Lower lobe of right lung (tissue), 2 donors: Measurements from ENCODE around the gene GUK1. TPM values are rescaled to one million over a fixed set of nuclear protein-coding genes. Genes with fewer than 3 reads are reported as not detected.

Source experiments
- ATAC-seq, 2 donors: fragments of 200-7000 bp; cut with Tn5 transposase; one replicate each; pipeline ENCODE4 v1.9.1; 2020 to 2022; ENCODE audit warnings: mild to moderate bottlenecking in 2 of 2, moderate library complexity in 2 of 2
- DNase-seq: peaks from one replicate; pipeline ENCODE4 v3.0.0-alpha.2; 2020
- H3K27ac ChIP-seq: fragments of 200-600 bp; one replicate; pipeline ENCODE4 v1.8.0; 2022
- H3K27me3 ChIP-seq: fragments of 200-600 bp; one replicate; pipeline ENCODE4 v1.8.0; 2022; ENCODE audit warnings: low read depth
- H3K36me3 ChIP-seq: fragments of 200-600 bp; one replicate; pipeline ENCODE4 v1.8.0; 2022; ENCODE audit warnings: mild to moderate bottlenecking
- H3K4me1 ChIP-seq: fragments of 200-600 bp; one replicate; pipeline ENCODE4 v1.8.0; 2022
- H3K4me3 ChIP-seq: fragments of 200-600 bp; one replicate; pipeline ENCODE4 v1.8.0; 2022; ENCODE audit warnings: mild to moderate bottlenecking
- H3K9me3 ChIP-seq: fragments of 200-600 bp; one replicate; pipeline ENCODE4 v1.8.0; 2022
- intact Hi-C: fragments of 100-400 bp; cut with DNase I; formaldehyde crosslinking; loops from one replicate; pipeline ENCODE4 v1.11.0; 2022
- total RNA-seq: library from RNA; stranded (reverse); fragmentation: NEBNext Ultra II Directional; extraction: Animal tissue kit (Norgen Biotek cat#: 25700); gene quantifications from one replicate; pipeline ENCODE4 v1.2.1, GENCODE V29; 2021
- TF ChIP-seq, protein P1 (sequence below): fragments of 200-600 bp; IDR thresholded peaks from one replicate; pipeline ENCODE4 v1.8.0; 2022; ENCODE audit warnings: antibody characterized with exemption, mild to moderate bottlenecking
- donor health status: DM: no; HTN: yes; CAD: no; lungs with severe emphysema.

The GUK1 gene
- total RNA-seq, 1 donor from 2014 or later, result 192 TPM

DNA sequence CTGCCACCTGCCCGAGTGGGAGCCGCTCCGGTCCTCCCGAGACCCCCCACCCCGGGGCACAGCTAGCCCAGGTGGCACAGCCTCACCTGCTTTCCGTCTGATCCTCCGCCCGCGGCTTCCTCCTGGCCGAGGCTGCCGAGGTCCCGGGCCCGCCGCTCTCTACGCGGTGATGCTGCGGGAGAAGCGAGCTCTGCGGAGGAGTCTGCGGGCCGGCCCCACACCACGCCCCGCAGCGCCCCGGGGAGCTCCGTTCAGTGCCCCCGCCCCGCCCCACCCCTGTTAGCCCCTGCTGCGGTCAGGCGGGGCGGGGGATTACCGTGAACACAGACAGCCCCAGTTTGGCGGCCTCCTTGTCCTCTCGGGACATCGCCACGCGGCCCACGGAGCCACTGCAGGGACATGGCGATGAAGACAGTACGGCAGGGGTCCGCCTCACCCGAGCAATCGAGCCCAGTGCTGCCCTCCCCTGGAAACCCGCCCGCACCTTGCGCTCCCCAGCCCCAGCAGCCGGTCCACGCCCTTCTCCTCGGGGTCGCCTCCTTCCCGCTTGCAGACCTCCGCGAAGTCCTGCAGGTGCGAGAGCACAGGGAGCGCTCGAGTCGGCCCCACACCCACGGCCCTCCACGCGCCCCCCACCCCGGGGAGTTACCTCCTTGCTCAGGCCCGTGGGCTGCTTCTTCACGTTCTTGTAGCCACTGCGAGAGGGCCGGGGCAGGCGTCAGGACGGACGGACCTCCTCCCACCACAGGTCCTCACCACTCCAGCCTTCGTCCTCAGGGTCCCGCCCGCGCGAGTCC, 37.9 kb upstream of the GUK1 start:
- ATAC-seq, result peak; percentile 43 to 46
- no peaks in the 10 kb centered on the region for H3K27me3 ChIP-seq
- TF ChIP-seq, protein P1, sequence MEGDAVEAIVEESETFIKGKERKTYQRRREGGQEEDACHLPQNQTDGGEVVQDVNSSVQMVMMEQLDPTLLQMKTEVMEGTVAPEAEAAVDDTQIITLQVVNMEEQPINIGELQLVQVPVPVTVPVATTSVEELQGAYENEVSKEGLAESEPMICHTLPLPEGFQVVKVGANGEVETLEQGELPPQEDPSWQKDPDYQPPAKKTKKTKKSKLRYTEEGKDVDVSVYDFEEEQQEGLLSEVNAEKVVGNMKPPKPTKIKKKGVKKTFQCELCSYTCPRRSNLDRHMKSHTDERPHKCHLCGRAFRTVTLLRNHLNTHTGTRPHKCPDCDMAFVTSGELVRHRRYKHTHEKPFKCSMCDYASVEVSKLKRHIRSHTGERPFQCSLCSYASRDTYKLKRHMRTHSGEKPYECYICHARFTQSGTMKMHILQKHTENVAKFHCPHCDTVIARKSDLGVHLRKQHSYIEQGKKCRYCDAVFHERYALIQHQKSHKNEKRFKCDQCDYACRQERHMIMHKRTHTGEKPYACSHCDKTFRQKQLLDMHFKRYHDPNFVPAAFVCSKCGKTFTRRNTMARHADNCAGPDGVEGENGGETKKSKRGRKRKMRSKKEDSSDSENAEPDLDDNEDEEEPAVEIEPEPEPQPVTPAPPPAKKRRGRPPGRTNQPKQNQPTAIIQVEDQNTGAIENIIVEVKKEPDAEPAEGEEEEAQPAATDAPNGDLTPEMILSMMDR, result peak; percentile 30
- peak overlapping the region; percentile 88 for H3K27ac ChIP-seq
- H3K9me3 ChIP-seq, result no peaks in the 10 kb centered on the region
- DNase-seq, result no peak
- H3K4me3 ChIP-seq, result peak overlapping the region; percentile 90
- peaks cover 53% of the 10 kb centered on the region for H3K36me3 ChIP-seq
- H3K4me1 ChIP-seq, result peaks cover 22% of the 10 kb centered on the region
- intact Hi-C loops, result no loop called here

DNA sequence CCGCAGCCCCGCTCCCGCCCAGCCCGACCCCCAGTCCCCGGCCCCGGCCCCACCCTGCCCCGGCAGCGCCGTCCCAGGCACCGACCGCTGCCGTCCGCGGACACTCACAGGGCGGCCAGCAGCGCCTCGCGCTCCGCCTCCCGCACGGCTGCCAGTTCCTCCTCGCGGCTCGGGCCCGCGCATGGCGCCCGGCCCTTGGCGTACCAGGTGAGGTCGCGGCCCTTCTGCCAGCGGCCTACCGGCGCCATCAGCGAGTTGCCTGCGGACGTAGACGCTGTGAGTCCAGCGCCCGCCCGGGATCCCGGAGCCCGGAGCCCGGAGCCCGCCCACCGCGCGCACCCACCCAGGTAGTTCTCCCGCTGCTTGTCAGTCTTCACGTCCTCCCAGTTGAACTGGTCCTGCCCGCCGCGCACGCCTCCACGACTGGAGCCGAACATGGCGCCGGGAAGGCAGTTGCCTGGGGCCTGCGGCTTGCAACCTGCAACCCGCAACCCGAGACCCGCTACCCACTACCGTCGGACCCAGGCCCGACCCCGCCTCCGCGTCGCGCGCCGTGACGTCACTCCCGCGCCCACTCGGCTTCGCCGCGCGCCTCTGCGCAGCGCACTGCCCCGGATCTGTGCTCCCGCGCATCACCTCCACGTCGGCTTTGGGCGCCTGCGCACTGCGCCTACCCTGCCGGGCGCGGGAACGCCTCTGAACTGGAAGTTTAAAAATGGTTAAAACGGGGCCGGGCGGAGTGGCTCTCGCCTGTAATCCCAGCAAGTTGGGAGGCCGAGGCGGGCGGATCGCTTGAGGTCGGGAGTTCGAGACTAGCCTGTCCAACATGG, 37.1 kb upstream of the GUK1 start, which contains the start of gene C1orf35:
Gene C1orf35, minus strand, starts transcription at position 535 of the 830 bp plus-strand sequence. Its CDS starts 98 bp downstream, at position 437.
- H3K4me1 ChIP-seq, result peaks cover 27% of the 10 kb centered on the region
- TF ChIP-seq, protein P1, result no peak
- no peaks in the 10 kb centered on the region for H3K27me3 ChIP-seq
- ATAC-seq, result peak; percentile 94
- no peaks in the 10 kb centered on the region for H3K9me3 ChIP-seq
- peak; percentile 96 for DNase-seq
- peak within 1 kb of the TSS; percentile 90 for H3K4me3 ChIP-seq
- intact Hi-C loops, result no loop called here
- peak within 1 kb of the TSS; percentile 88 for H3K27ac ChIP-seq
- H3K36me3 ChIP-seq, result peaks cover 51% of the 10 kb centered on the region

DNA sequence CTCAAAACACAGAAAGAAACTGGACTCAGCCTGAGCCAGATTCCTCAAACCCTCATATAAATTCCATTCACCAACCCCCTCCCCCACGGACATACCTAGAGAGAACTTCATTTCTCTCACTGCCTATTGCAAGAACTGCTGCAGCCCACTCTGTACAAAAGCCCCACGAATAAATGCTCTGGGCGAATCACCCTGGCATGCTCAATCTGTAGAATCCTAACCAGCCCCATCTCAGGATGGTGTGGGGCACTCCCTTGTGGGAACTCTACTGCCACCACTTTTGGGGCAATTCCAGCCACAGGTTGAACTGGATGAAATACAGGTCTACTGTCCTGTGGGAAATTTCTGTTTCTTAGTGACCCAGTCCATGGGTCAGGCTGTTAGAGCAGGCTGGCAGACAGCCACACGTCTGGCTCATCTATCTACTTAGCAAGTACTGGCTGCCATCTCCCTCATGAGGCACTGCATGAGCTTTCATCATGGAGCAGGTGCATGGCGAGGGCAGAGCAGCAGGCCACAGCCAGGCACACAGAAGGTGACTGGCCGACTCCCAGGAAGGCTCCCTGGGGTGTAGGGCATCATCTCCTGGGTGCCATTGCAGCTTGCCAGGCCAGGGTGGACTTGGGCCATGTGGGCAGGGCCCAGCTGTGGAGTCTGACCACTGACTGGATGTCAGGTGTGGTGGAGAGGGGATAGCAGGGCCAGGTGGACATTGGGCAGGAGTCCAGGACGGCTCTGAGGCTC, 35.4 kb upstream of the GUK1 start:
- Histone ChIP-seq H3K4me1 (peaks cover 35% of the 10 kb centered on the region), H3K27ac (no peak overlapping the region)

DNA sequence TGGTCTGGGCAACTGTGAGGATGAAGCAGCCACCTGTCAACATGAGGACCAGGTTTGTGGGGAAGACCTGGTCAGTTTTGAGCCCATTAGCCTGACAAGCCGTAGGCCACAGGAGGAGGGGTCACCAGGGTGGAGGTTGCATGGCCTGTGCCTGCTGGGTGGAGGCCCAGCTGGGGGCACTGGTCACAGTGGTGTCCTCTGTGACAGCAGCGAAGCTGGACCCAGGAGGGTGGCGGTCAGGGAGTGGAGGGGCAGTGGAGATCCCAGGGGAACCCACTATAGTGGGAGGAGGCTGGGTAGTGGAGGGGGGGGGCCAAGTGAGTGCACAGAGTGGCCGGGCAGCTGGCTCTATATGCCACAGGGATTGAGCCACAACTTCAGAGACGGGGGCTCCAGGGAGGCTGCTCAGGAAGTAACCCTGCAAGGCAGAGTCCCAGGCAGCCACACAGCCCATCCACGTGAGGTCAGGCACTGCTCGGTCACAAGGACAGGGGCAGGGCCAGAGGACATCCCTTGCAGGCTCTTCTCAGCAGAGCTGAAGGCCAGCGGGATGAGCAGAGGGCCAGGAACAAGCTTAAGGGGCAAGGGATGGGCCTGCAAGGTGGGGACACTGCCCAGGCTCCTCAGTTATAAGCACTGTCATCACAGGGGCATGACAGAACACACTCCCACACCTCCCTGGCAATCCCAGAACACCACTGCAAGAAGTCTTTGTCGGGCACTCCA, 34.6 kb upstream of the GUK1 start:
- Histone ChIP-seq H3K36me3 (peaks cover 28% of the 10 kb centered on the region), H3K4me3 (no peak overlapping the region), H3K4me1 (peaks cover 41% of the 10 kb centered on the region), H3K27ac (no peak overlapping the region), H3K9me3 (no peaks in the 10 kb centered on the region), H3K27me3 (no peaks in the 10 kb centered on the region)
- DNase-seq (no peak), ATAC-seq (no peak)
- TF ChIP-seq, protein P1, result no peak
- intact Hi-C loops, result no loop called here

More for the DNA sequence above, 35.4 kb upstream of the GUK1 start:
- H3K27me3 ChIP-seq, result no peaks in the 10 kb centered on the region
- no peaks in the 10 kb centered on the region for H3K9me3 ChIP-seq
- ATAC-seq (no peak), DNase-seq (no peak)
- TF ChIP-seq, protein P1, result no peak
- no peak overlapping the region for H3K4me3 ChIP-seq
- H3K36me3 ChIP-seq, result peaks cover 34% of the 10 kb centered on the region
- intact Hi-C loops, result no loop called here
